Cardiac muscle cell (in vitro differentiated cells and primary cell): Measurements from ENCODE around the gene CCDC30. TPM values are rescaled to one million over a fixed set of nuclear protein-coding genes. Genes with fewer than 3 reads are reported as not detected.

ENCODE experiments used
- DNase-seq, 2 donors: peaks; one replicate each; pipeline versions ENCODE4 v3.0.0 to v3.0.0-alpha.2; 2010 to 2017; ENCODE audit warnings: low read depth in 1 of 2, low spot score in 1 of 2
- H3K27ac ChIP-seq: fragments of 200-600 bp; sonication (generic); 2 replicates; pipeline ENCODE4 v1.5.1; 2016
- H3K27me3 ChIP-seq: fragments of 200-600 bp; sonication (generic); 2 replicates; pipeline ENCODE4 v1.6.0; 2016; ENCODE audit warnings: control low read depth
- H3K36me3 ChIP-seq: fragments of 200-600 bp; sonication (generic); 2 replicates; pipeline ENCODE4 v1.5.1; 2016; ENCODE audit warnings: control low read depth
- H3K4me1 ChIP-seq: fragments of 200-600 bp; sonication (generic); 2 replicates; pipeline ENCODE4 v1.8.1; 2017; ENCODE audit warnings: low read depth, mild to moderate bottlenecking, mixed run types
- H3K4me3 ChIP-seq: fragments of 200-600 bp; sonication (generic); 2 replicates; pipeline ENCODE4 v1.5.1; 2016; ENCODE audit warnings: mild to moderate bottlenecking
- H3K9me3 ChIP-seq: fragments of 200-600 bp; sonication (generic); 2 replicates; pipeline ENCODE4 v1.5.1; 2017; ENCODE audit warnings: low read depth, mild to moderate bottlenecking, control low read depth
- polyA plus RNA-seq: library from polyadenylated mRNA; unstranded; fragments of >200 nt; fragmentation: Nextera tagmentation; extraction: Ambion mirVana; gene quantifications from 2 replicates; pipeline ENCODE4 v1.2.1, GENCODE V29; 2016
- total RNA-seq: library from RNA; depleted of rRNA; stranded (reverse); fragments of >200 nt; gene quantifications from 2 replicates; pipeline ENCODE4 v1.2.3, GENCODE V29; 2016
- TF ChIP-seq, protein P1 (sequence below): IDR thresholded peaks from 2 replicates; pipeline ENCODE4 v1.5.1; 2012; ENCODE audit warnings: low read depth, mild to moderate bottlenecking, low read length

CCDC30 gene
- total and polyA plus RNA-seq, 2 experiments from 2014 or later, result 1.8 to 4.2 TPM

DNA sequence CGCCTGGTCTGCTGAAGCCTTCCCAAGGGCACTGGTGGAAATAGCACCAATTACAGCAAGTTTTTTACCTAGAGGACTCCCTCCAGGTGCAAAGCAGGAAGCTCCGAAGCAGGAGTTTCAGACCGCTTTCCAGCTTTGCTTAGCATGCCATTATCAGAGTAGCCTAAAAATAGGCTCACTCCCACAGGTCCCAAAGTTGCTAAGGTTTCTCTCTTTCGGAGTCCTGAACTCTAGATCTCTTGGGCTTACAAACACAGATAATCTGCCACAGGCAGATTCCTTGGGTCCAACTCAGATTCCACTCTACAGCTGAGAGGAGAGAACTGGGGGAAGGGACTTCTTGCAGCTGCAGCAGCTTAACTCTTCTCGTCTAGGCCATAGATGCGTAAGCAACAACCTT lies 29.7 kb upstream of the CCDC30 start:
- Histone ChIP-seq H3K36me3 (no peaks in the 10 kb centered on the region), H3K4me3 (no peak overlapping the region), H3K27ac (peak overlapping the region; percentile 86), H3K4me1 (peaks cover 18% of the 10 kb centered on the region), H3K27me3 (no peaks in the 10 kb centered on the region), H3K9me3 (no peaks in the 10 kb centered on the region)
- TF ChIP-seq, protein P1, sequence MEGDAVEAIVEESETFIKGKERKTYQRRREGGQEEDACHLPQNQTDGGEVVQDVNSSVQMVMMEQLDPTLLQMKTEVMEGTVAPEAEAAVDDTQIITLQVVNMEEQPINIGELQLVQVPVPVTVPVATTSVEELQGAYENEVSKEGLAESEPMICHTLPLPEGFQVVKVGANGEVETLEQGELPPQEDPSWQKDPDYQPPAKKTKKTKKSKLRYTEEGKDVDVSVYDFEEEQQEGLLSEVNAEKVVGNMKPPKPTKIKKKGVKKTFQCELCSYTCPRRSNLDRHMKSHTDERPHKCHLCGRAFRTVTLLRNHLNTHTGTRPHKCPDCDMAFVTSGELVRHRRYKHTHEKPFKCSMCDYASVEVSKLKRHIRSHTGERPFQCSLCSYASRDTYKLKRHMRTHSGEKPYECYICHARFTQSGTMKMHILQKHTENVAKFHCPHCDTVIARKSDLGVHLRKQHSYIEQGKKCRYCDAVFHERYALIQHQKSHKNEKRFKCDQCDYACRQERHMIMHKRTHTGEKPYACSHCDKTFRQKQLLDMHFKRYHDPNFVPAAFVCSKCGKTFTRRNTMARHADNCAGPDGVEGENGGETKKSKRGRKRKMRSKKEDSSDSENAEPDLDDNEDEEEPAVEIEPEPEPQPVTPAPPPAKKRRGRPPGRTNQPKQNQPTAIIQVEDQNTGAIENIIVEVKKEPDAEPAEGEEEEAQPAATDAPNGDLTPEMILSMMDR, result no peak
- DNase-seq, result peak; percentile 13 to 43

DNA sequence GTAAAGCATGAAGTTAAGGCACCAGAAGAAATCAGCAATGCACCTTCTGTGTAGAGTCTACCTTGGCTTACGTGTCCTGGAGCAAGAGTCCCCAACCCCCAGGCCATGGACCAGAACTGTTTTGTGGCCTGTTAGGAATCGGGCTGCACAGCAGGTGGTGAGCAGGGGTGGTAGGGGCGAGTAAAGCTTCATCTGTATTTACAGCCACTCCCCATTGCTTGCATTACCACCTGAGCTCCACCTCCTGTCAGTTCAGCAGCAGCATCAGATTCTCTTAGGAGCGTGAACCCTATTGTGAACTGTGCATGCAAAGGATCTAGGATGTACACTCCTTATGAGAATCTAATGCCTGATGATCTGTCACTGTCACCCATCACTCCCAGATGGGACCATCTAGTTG lies 28.7 kb upstream of the CCDC30 start:
- no peaks in the 10 kb centered on the region for H3K27me3 ChIP-seq
- DNase-seq, result no peak
- H3K4me1 ChIP-seq, result peaks cover 18% of the 10 kb centered on the region
- H3K36me3 ChIP-seq, result no peaks in the 10 kb centered on the region
- no peak overlapping the region for H3K4me3 ChIP-seq
- peak overlapping the region; percentile 86 for H3K27ac ChIP-seq
- H3K9me3 ChIP-seq, result no peaks in the 10 kb centered on the region
- TF ChIP-seq, protein P1, result no peak

DNA sequence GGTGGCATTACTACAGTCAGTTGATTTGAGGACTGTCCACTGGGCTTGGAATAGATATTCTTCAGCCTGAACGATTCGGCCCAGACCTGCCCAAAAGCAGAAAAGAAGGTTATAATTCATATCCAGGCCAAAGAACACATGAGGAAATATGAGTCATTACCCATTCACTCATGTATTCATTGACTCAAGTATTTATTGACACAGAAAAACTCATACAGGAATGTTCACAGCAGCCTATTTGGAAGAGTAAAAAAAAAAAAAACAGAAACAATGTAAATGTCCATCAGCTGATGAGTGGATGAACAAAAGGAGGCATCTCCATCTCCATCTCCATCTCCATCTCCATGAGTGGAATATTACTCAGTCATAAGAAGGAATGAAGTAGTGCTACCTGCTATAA lies 23.1 kb upstream of the CCDC30 start:
- Histone ChIP-seq H3K27ac (no peak overlapping the region), H3K4me1 (no peaks in the 10 kb centered on the region), H3K9me3 (no peaks in the 10 kb centered on the region), H3K4me3 (no peak overlapping the region), H3K36me3 (no peaks in the 10 kb centered on the region), H3K27me3 (no peaks in the 10 kb centered on the region)
- TF ChIP-seq, protein P1, result no peak
- peak in 1 of 2 donors; percentile 26 for DNase-seq

DNA sequence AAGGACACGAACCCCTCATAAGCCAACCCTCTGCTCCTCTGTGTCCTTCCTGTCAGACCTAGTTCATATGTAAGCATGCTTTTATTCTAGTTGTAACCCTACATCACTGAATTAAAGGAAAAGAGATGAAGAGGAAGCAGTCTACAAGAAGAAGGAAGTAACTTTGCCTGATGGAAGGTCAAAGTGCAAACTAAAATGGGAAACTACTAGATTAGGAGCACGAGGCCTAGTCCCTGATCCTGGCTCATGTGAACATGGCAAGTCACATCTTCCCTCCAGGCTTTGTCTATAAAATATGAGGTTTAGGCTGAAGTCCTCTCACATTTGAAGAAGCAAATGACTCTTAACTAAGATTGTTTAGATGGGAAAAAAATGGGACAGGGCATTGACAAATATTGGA lies 20.4 kb upstream of the CCDC30 start:
- TF ChIP-seq, protein P1, result no peak

DNA sequence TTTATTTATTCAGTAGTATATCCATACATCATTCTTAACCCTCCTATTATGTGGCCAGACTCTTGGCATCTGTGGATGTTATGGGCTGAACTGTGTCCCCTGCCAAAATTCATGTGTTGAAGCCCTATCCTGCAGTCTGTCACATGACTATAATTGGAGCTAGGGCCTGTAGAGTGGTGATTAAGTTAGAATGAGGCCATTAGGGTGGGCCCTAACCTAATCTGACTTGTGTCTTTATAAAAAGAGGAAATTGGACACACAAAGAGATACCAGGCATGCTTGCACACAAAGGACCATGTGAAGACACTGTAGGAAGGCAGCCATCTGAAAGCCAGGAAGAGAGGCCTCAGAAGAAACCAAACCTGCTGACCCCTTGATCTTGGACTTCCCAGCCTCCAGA lies 13.8 kb upstream of the CCDC30 start:
- Histone ChIP-seq H3K4me1 (no peaks in the 10 kb centered on the region), H3K36me3 (no peaks in the 10 kb centered on the region), H3K27ac (no peak overlapping the region), H3K27me3 (peaks cover 3% of the 10 kb centered on the region), H3K9me3 (no peaks in the 10 kb centered on the region), H3K4me3 (no peak overlapping the region)
- DNase-seq, result no peak
- TF ChIP-seq, protein P1, result no peak

More for the DNA sequence above, 20.4 kb upstream of the CCDC30 start:
- Histone ChIP-seq H3K36me3 (no peaks in the 10 kb centered on the region), H3K4me3 (no peak overlapping the region), H3K27ac (no peak overlapping the region), H3K4me1 (no peaks in the 10 kb centered on the region), H3K9me3 (no peaks in the 10 kb centered on the region), H3K27me3 (no peaks in the 10 kb centered on the region)
- DNase-seq, result no peak

DNA sequence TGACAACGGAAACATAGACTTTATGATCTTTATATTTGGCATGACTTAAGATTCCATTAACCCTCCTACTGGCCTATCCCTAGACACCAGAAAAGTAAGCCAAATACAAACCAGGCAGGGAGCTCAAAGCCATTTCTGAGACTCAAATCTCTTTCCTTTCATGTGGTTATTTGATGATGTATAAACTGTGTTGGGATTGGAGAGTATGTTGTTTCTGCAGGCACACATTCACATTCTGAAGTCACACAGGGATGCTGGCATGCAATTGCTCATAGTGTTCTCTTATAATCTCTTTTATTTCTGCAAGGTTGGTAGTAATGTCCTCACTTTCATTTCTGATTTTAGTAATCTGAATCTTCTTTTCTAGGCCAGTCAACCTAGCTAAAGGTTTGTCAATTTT lies 13.0 kb upstream of the CCDC30 start:
- no peak overlapping the region for H3K27ac ChIP-seq
- peaks cover 3% of the 10 kb centered on the region for H3K27me3 ChIP-seq
- no peaks in the 10 kb centered on the region for H3K4me1 ChIP-seq
- H3K36me3 ChIP-seq, result no peaks in the 10 kb centered on the region
- no peak overlapping the region for H3K4me3 ChIP-seq
- no peak for DNase-seq
- TF ChIP-seq, protein P1, result no peak
- H3K9me3 ChIP-seq, result no peaks in the 10 kb centered on the region
